ENCODE data around the gene DLGAP1. TPM values are rescaled to one million over a fixed set of nuclear protein-coding genes. Genes with fewer than 3 reads are reported as not detected.

Gene DLGAP1
- total RNA-seq, 1 experiment from 2014 or later: 0.39 TPM

DNA sequence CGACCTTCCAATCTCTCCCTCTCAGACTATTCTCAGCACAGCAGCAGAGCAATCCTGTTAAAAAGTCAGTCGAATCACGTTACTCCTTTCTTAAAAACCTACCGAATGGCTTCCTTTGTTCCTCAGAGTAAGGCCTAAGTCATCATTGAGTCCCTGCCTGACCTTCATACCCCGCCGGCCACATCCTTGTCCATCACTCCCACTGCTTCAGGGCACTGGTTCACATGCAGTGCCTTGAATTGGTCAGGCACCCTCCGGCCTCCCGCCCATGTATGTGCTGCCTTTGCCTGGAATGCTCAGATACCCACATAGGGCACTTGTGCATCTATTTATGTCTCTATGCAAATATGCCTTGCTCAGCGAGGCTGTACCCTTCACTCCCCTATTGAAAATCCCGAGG, 206.4 kb downstream of the DLGAP1 start:
- Histone ChIP-seq H2AFZ (ENCODE audit: low read depth, low read length, poor library complexity, severe bottlenecking) (no peak overlapping the region), H3K36me3 (ENCODE audit: control insufficient read depth in 1 of 2, insufficient read depth in 2 of 2, low read length in 2 of 2) (no peaks in the 10 kb centered on the region), H3K4me3 (replicated peaks in 1 of 2; ENCODE audit: low read depth in 1 of 2, low read length in 2 of 2) (no peak overlapping the region), H3K79me2 (ENCODE audit: insufficient read depth, low read length) (no peaks in the 10 kb centered on the region), H3K9me2 (ENCODE audit: insufficient read depth) (no peaks in the 10 kb centered on the region), H3K4me2 (ENCODE audit: low read length) (no peak overlapping the region), H3K9ac (ENCODE audit: low read length) (no peak overlapping the region), H3K9me3 (ENCODE audit: control insufficient read depth in 1 of 2, insufficient read depth in 1 of 2, low read depth in 1 of 2, low read length in 2 of 2) (peaks cover 0 to 17% of the 10 kb centered on the region in 2 experiments; a peak in 1 of 4 replicates), H4K20me1 (ENCODE audit: insufficient read depth) (no peaks in the 10 kb centered on the region), H3K27ac (ENCODE audit: low read depth, low read length) (no peak overlapping the region), H3K4me1 (ENCODE audit: control insufficient read depth in 1 of 2, insufficient read depth in 2 of 2, low read length in 2 of 2) (no peaks in the 10 kb centered on the region), H3K27me3 (ENCODE audit: insufficient read depth, low read length) (no peaks in the 10 kb centered on the region)
- ChIA-PET CTCF (no interaction called here), POLR2A (no interaction called here), RAD21 (ENCODE audit: low non-redundant PET in 1 of 2, low total read pairs in 2 of 2, uncharacterized antibody in 2 of 2, unreplicated experiment in 2 of 2) (no interaction called here)
- DNase-seq (ENCODE audit: low read depth, low spot score): no peak
- no TSS peak for BruUV-seq (replicated peaks)
- TF ChIP-seq, protein P1, sequence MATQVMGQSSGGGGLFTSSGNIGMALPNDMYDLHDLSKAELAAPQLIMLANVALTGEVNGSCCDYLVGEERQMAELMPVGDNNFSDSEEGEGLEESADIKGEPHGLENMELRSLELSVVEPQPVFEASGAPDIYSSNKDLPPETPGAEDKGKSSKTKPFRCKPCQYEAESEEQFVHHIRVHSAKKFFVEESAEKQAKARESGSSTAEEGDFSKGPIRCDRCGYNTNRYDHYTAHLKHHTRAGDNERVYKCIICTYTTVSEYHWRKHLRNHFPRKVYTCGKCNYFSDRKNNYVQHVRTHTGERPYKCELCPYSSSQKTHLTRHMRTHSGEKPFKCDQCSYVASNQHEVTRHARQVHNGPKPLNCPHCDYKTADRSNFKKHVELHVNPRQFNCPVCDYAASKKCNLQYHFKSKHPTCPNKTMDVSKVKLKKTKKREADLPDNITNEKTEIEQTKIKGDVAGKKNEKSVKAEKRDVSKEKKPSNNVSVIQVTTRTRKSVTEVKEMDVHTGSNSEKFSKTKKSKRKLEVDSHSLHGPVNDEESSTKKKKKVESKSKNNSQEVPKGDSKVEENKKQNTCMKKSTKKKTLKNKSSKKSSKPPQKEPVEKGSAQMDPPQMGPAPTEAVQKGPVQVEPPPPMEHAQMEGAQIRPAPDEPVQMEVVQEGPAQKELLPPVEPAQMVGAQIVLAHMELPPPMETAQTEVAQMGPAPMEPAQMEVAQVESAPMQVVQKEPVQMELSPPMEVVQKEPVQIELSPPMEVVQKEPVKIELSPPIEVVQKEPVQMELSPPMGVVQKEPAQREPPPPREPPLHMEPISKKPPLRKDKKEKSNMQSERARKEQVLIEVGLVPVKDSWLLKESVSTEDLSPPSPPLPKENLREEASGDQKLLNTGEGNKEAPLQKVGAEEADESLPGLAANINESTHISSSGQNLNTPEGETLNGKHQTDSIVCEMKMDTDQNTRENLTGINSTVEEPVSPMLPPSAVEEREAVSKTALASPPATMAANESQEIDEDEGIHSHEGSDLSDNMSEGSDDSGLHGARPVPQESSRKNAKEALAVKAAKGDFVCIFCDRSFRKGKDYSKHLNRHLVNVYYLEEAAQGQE (IDR thresholded peaks at IDR 0.05; ENCODE audit: low read depth): no peak
- TF ChIP-seq RAD21 (IDR thresholded peaks at IDR 0.05; ENCODE audit: low read depth) (no peak), EZH2 (IDR thresholded peaks at IDR 0.05) (no peak), ZFX (IDR thresholded peaks at IDR 0.05) (no peak), ELF1 (IDR thresholded peaks at IDR 0.05; ENCODE audit: borderline replicate concordance, low read depth) (no peak), FOSL1 (IDR thresholded peaks at IDR 0.05; ENCODE audit: low read depth) (no peak)
- no peak for ATAC-seq
- intact Hi-C loops (cut with micrococcal nuclease): loop anchor here (10.0 kb wide), 1 partner anchor 64 kb away; no protein-coding TSS in a partner anchor

DNA sequence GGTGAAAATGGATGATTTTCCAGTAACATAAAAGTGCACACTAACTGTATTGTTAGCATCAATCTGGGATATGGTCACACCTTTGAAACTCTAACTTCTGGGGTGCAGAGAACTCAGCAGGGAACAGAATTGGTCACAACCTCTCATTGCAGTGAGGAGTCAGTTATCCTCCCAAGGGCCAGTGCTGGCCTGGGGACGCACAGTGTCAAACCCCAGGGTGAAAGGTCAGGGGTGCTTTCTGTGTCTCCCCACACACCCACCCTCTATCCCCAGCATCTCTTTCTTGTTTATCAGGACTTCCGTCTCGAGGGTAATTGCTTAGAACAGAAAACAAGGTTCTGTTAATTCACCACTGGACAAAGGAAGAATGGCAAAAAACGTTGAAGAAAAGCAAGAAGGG, 208.7 kb downstream of the DLGAP1 start:
- TF ChIP-seq ELF1 (IDR thresholded peaks at IDR 0.05; ENCODE audit: borderline replicate concordance, low read depth) (no peak), CBX3 (IDR thresholded peaks at IDR 0.05; ENCODE audit: low read depth) (no peak), EZH2phosphoT487 (IDR thresholded peaks at IDR 0.05; ENCODE audit: borderline replicate concordance) (no peak)
- TF ChIP-seq, protein P1 (IDR thresholded peaks at IDR 0.05; ENCODE audit: low read depth): no peak
- H3K9me2 ChIP-seq (ENCODE audit: insufficient read depth): no peaks in the 10 kb centered on the region
- H4K20me1 ChIP-seq (ENCODE audit: insufficient read depth): no peaks in the 10 kb centered on the region
- H3K27me3 ChIP-seq (ENCODE audit: insufficient read depth, low read length): no peaks in the 10 kb centered on the region
- H3K4me3 ChIP-seq (replicated peaks in 1 of 2; ENCODE audit: low read depth in 1 of 2, low read length in 2 of 2): no peak overlapping the region
- H3K79me2 ChIP-seq (ENCODE audit: insufficient read depth, low read length): no peaks in the 10 kb centered on the region
- peaks cover 0 to 8% of the 10 kb centered on the region in 2 experiments; a peak in 1 of 4 replicates for H3K9me3 ChIP-seq (ENCODE audit: control insufficient read depth in 1 of 2, insufficient read depth in 1 of 2, low read depth in 1 of 2, low read length in 2 of 2)
- no peak overlapping the region for H3K9ac ChIP-seq (ENCODE audit: low read length)
- no TSS peak for BruUV-seq (replicated peaks)
- no peak overlapping the region for H2AFZ ChIP-seq (ENCODE audit: low read depth, low read length, poor library complexity, severe bottlenecking)
- ChIA-PET CTCF (no interaction called here), POLR2A (no interaction called here), RAD21 (ENCODE audit: low non-redundant PET in 1 of 2, low total read pairs in 2 of 2, uncharacterized antibody in 2 of 2, unreplicated experiment in 2 of 2) (no interaction called here)
- H3K4me1 ChIP-seq (ENCODE audit: control insufficient read depth in 1 of 2, insufficient read depth in 2 of 2, low read length in 2 of 2): no peaks in the 10 kb centered on the region
- ATAC-seq: no peak
- no peak overlapping the region for H3K27ac ChIP-seq (ENCODE audit: low read depth, low read length)
- no peaks in the 10 kb centered on the region for H3K36me3 ChIP-seq (ENCODE audit: control insufficient read depth in 1 of 2, insufficient read depth in 2 of 2, low read length in 2 of 2)
- intact Hi-C loops (cut with micrococcal nuclease): loop anchor here (10.0 kb wide), 1 partner anchor 62 kb away; no protein-coding TSS in a partner anchor
- H3K4me2 ChIP-seq (ENCODE audit: low read length): no peak overlapping the region
- DNase-seq (ENCODE audit: low read depth, low spot score): no peak

Measured in HCT116 (cell line).